MM.1S (cell line): ENCODE measurements around the gene PARD3.

Experiments used
- DNase-seq: peaks from one replicate; pipeline ENCODE4 v3.0.0-alpha.2; 2015
- H2AFZ ChIP-seq: fragments of 300-600 bp; sonication (generic); 2 replicates; pipeline ENCODE4 v1.6.0; 2016; ENCODE audit warnings: antibody characterized with exemption, low read length
- H3F3A ChIP-seq: fragments of 300-600 bp; sonication (generic); 2 replicates; pipeline ENCODE4 v1.6.1; 2016; ENCODE audit warnings: mild to moderate bottlenecking, antibody characterized with exemption, low read length, moderate library complexity, mixed read lengths; ENCODE audit not compliant: insufficient read depth
- H3K27ac ChIP-seq: fragments of 300-600 bp; sonication (generic); 2 replicates; pipeline ENCODE4 v1.5.1; 2016; ENCODE audit warnings: mild to moderate bottlenecking, low read length
- H3K27me3 ChIP-seq: fragments of 300-600 bp; sonication (generic); replicated peaks from 2 replicates; pipeline ENCODE4 v1.6.0; 2016; ENCODE audit warnings: low read length; ENCODE audit not compliant: insufficient read depth
- H3K36me3 ChIP-seq: fragments of 300-600 bp; sonication (generic); replicated peaks from 2 replicates; pipeline ENCODE4 v1.6.1; 2016; ENCODE audit warnings: mild to moderate bottlenecking, low read length, mixed read lengths; ENCODE audit not compliant: insufficient read depth
- H3K4me1 ChIP-seq: fragments of 300-600 bp; sonication (generic); 2 replicates; pipeline ENCODE4 v1.6.1; 2016; ENCODE audit warnings: low read length, mixed read lengths
- H3K4me2 ChIP-seq: fragments of 300-600 bp; sonication (generic); 2 replicates; pipeline ENCODE4 v1.6.0; 2016; ENCODE audit warnings: low read depth, low read length
- H3K4me3 ChIP-seq: fragments of 300-600 bp; sonication (generic); 2 replicates; pipeline ENCODE4 v1.5.1; 2016; ENCODE audit warnings: low read length, mixed read lengths
- H3K79me2 ChIP-seq: fragments of 300-600 bp; sonication (generic); 2 replicates; pipeline ENCODE4 v1.6.1; 2016; ENCODE audit warnings: mixed run types, low read length, mixed read lengths
- H3K9ac ChIP-seq: fragments of 300-600 bp; sonication (generic); 2 replicates; pipeline ENCODE4 v1.6.1; 2016; ENCODE audit warnings: low read length, mixed read lengths
- H3K9me2 ChIP-seq: fragments of 300-600 bp; sonication (generic); replicated peaks from 2 replicates; pipeline ENCODE4 v1.6.1; 2016; ENCODE audit warnings: mild to moderate bottlenecking, low read length, mixed read lengths; ENCODE audit not compliant: insufficient read depth
- H3K9me3 ChIP-seq: fragments of 300-600 bp; sonication (generic); replicated peaks from 2 replicates; pipeline ENCODE4 v1.6.1; 2016; ENCODE audit warnings: mild to moderate bottlenecking, low read length, mixed read lengths; ENCODE audit not compliant: insufficient read depth
- H4K20me1 ChIP-seq: fragments of 300-600 bp; sonication (generic); 2 replicates; pipeline ENCODE4 v1.6.1; 2016; ENCODE audit warnings: mild to moderate bottlenecking, low read length, moderate library complexity, mixed read lengths; ENCODE audit not compliant: insufficient read depth
- EZH2 ChIP-seq: fragments of 300-600 bp; sonication (generic); optimal IDR thresholded peaks from 2 replicates; pipeline ENCODE3; 2017; ENCODE audit warnings: low read depth, mild to moderate bottlenecking, antibody characterized with exemption, low read length, mixed read lengths
- EZH2phosphoT487 ChIP-seq: fragments of 300-600 bp; sonication (generic); IDR thresholded peaks from 2 replicates; pipeline ENCODE4 v1.6.1; 2018; ENCODE audit warnings: antibody characterized with exemption, low read length
- TF ChIP-seq, protein P1 (sequence below): fragments of 300-600 bp; sonication (generic); IDR thresholded peaks from 2 replicates; pipeline ENCODE4 v1.5.1; 2016; ENCODE audit warnings: antibody characterized with exemption, low read length, mixed read lengths

Gene PARD3

DNA sequence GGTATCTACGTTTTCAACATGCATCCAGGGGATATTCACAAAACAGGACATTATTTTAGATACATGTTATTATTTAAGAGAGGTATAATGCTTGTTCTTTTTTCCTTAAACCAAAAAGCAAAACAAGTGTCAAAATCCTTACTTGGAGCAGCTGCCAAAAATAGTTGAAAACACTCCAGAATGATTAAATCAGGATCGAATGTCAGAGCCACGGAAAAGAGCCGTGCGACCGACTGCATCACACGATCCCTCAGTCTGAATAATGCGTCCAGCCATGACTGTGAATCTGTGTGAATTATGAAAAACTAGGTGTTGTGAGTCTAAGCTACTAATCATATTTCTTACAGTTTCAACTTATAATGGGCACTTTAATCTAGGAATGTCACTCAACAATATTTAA is 126.0 kb downstream of the PARD3 start:
- no peaks in the 10 kb centered on the region for H3K9me2 ChIP-seq
- H3K9me3 ChIP-seq: no peaks in the 10 kb centered on the region
- H3K4me1 ChIP-seq: peaks cover 4% of the 10 kb centered on the region; the same call in 1 of the 2 replicates
- DNase-seq: no peak
- H3K9ac ChIP-seq: no peak overlapping the region
- H3F3A ChIP-seq: no peaks in the 10 kb centered on the region; the same call in 1 of the 2 replicates
- no peak for TF ChIP-seq EZH2
- no peak for TF ChIP-seq EZH2phosphoT487
- TF ChIP-seq, protein P1, sequence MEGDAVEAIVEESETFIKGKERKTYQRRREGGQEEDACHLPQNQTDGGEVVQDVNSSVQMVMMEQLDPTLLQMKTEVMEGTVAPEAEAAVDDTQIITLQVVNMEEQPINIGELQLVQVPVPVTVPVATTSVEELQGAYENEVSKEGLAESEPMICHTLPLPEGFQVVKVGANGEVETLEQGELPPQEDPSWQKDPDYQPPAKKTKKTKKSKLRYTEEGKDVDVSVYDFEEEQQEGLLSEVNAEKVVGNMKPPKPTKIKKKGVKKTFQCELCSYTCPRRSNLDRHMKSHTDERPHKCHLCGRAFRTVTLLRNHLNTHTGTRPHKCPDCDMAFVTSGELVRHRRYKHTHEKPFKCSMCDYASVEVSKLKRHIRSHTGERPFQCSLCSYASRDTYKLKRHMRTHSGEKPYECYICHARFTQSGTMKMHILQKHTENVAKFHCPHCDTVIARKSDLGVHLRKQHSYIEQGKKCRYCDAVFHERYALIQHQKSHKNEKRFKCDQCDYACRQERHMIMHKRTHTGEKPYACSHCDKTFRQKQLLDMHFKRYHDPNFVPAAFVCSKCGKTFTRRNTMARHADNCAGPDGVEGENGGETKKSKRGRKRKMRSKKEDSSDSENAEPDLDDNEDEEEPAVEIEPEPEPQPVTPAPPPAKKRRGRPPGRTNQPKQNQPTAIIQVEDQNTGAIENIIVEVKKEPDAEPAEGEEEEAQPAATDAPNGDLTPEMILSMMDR: no peak
- no peak overlapping the region for H3K27ac ChIP-seq
- H3K79me2 ChIP-seq: peaks cover 78% of the 10 kb centered on the region
- H3K4me3 ChIP-seq: no peak overlapping the region
- H3K27me3 ChIP-seq: no peaks in the 10 kb centered on the region
- H2AFZ ChIP-seq: no peak overlapping the region
- H3K4me2 ChIP-seq: no peak overlapping the region
- H4K20me1 ChIP-seq: peaks cover 15% of the 10 kb centered on the region; the same call in 1 of the 2 replicates
- H3K36me3 ChIP-seq: no peaks in the 10 kb centered on the region

DNA sequence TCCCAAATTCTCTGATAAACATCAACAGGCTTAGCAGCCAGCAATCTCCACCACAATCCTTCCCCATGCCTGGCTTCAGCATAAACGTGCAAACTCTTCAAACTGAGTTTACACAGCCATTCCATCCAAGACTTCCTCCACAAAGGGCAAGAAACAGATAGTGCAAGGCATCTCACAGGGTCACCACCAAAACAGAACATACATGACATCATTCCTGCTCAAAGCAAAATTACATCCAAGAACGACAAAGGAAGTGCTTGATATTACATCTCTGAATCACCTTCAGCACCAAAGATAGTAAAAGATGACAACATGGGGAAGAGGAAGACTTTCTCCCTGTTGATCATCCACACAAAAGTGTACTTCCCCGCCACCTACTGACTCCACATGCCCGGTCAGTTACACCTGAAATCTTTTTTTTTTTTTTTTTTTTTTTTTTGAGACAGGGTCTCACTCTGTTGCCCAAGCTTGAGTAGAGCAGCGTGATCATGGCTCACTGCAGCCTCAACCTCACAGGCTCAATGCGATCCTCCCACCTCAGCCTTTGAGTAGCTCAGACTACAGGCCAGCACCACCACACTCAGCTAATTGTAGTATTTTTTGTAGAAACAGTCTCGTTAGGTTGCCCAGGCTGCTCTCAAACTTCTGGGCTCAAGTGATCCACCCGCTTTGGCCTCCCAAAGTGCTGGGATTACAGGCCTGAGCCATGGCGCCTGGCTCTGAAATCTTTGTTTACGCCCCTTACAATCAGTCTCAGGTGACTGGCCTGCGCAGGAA is 127.5 kb downstream of the PARD3 start:
- H3K9me3 ChIP-seq: no peaks in the 10 kb centered on the region
- H3K9me2 ChIP-seq: no peaks in the 10 kb centered on the region
- H3K4me1 ChIP-seq: peaks cover 4% of the 10 kb centered on the region; the same call in 1 of the 2 replicates
- no peak overlapping the region for H3K27ac ChIP-seq
- H3K4me3 ChIP-seq: no peak overlapping the region
- H3F3A ChIP-seq: no peaks in the 10 kb centered on the region; the same call in 1 of the 2 replicates
- H3K27me3 ChIP-seq: no peaks in the 10 kb centered on the region
- H2AFZ ChIP-seq: no peak overlapping the region
- H3K4me2 ChIP-seq: no peak overlapping the region
- H3K36me3 ChIP-seq: no peaks in the 10 kb centered on the region
- no peak for TF ChIP-seq EZH2
- no peak for TF ChIP-seq EZH2phosphoT487
- TF ChIP-seq, protein P1: no peak
- H4K20me1 ChIP-seq: peaks cover 15% of the 10 kb centered on the region; the same call in 1 of the 2 replicates
- H3K9ac ChIP-seq: no peak overlapping the region
- peaks cover 84% of the 10 kb centered on the region for H3K79me2 ChIP-seq
- no peak for DNase-seq

DNA sequence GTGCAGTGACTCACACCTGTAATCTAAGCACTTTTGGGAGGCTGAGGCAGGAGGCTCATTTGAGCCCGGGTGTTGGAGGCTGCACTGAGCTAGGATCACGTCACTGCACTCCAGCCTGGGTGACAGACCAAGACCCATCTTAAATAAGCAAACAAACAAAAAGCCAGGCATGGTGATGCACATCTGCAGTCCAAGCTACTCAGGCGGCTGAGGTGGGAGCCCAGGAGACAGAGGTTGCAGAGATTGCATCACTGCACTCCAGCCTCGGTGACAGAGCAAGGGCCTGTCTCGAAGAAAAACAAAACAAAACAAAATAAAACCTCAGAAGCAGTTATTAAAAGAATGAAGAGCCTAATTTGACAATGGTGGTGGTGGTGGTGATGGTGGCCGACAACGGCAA is 132.5 kb downstream of the PARD3 start:
- Histone ChIP-seq H3K4me3 (no peak overlapping the region), H3K9ac (no peak overlapping the region), H3K36me3 (no peaks in the 10 kb centered on the region), H3K79me2 (peaks cover 82% of the 10 kb centered on the region), H3K4me1 (peaks cover 4% of the 10 kb centered on the region; the same call in 1 of the 2 replicates), H3K27me3 (no peaks in the 10 kb centered on the region), H4K20me1 (0 out of 2 replicates have a peak, but pooled peaks cover 7% of the 10 kb centered on the region), H3K4me2 (no peak overlapping the region), H3K9me3 (no peaks in the 10 kb centered on the region), H3K27ac (no peak overlapping the region), H2AFZ (no peak overlapping the region), H3K9me2 (no peaks in the 10 kb centered on the region), H3F3A (no peaks in the 10 kb centered on the region; the same call in 1 of the 2 replicates)
- no peak for TF ChIP-seq EZH2phosphoT487
- no peak for DNase-seq

DNA sequence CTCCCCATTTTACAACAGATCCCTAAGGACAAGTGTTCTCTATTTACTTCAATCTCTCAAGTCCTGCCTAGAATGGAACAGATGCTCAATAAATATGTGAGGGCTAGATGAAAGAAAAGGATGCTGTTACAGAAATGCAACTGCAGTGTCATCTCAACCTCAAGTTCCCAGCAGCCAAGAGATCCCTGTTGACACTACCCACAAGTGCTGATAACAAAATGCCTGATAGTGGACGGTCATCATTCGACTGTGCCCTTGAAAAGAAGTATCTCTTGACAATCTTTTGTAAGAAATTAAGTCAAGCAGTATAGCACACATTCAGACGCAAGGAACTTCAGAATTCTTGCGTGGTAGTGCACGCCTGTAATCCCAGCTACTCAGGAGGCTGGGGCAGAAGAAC is 133.2 kb downstream of the PARD3 start:
- Histone ChIP-seq H3K9me2 (no peaks in the 10 kb centered on the region), H3F3A (no peaks in the 10 kb centered on the region; the same call in 1 of the 2 replicates), H2AFZ (no peak overlapping the region), H3K9ac (no peak overlapping the region), H3K27me3 (no peaks in the 10 kb centered on the region), H3K4me2 (no peak overlapping the region), H3K36me3 (no peaks in the 10 kb centered on the region), H3K9me3 (no peaks in the 10 kb centered on the region), H3K79me2 (peaks cover 82% of the 10 kb centered on the region), H3K27ac (no peak overlapping the region), H4K20me1 (0 out of 2 replicates have a peak, but pooled peaks cover 4% of the 10 kb centered on the region), H3K4me1 (peaks cover 7% of the 10 kb centered on the region; the same call in 1 of the 2 replicates), H3K4me3 (no peak overlapping the region)
- no peak for TF ChIP-seq EZH2phosphoT487
- TF ChIP-seq, protein P1: no peak
- no peak for TF ChIP-seq EZH2
- DNase-seq: no peak
